Osteoblast (primary cell): ENCODE measurements around the gene PARVG. TPM values are rescaled to one million over a fixed set of nuclear protein-coding genes. Genes with fewer than 3 reads are reported as not detected.
"Not testable (repeated sequence)": the region's sequence is repeated elsewhere in the genome, so short reads cannot be mapped to it uniquely, and the experiment has no call there.

Experiments used
- DNase-seq: peaks from one replicate; pipeline ENCODE4 v3.0.0; 2011; ENCODE audit warnings: low spot score, mixed read lengths; ENCODE audit not compliant: insufficient read length; ENCODE audit errors: missing footprints
- H2AFZ ChIP-seq: 2 replicates; pipeline ENCODE4 v1.6.0; 2011; ENCODE audit warnings: mild to moderate bottlenecking, low read length
- H3K27ac ChIP-seq: 2 replicates; pipeline ENCODE4 v1.5.1; 2011; ENCODE audit warnings: mild to moderate bottlenecking, low read depth, low read length, moderate library complexity
- H3K27me3 ChIP-seq: 2 replicates; pipeline ENCODE4 v1.6.0; 2012; ENCODE audit warnings: mild to moderate bottlenecking, control low read depth, inconsistent platforms, low read length, moderate library complexity; ENCODE audit not compliant: insufficient read depth
- H3K36me3 ChIP-seq: 2 replicates; pipeline ENCODE4 v1.5.1; 2011; ENCODE audit warnings: mild to moderate bottlenecking, low read length, control low read depth, moderate library complexity; ENCODE audit not compliant: insufficient read depth
- H3K4me1 ChIP-seq: 2 replicates; pipeline ENCODE4 v1.5.1; 2011; ENCODE audit warnings: mild to moderate bottlenecking, low read length, control low read depth, moderate library complexity; ENCODE audit not compliant: insufficient read depth
- H3K4me2 ChIP-seq: 2 replicates; pipeline ENCODE4 v1.6.0; 2011; ENCODE audit warnings: mild to moderate bottlenecking, low read length; ENCODE audit not compliant: insufficient read depth
- H3K4me3 ChIP-seq: fragments of 200-600 bp; sonication (generic); 3 replicates; pipeline ENCODE4 v1.5.1; 2012; ENCODE audit warnings: mild to moderate bottlenecking, low read length, inconsistent platforms; ENCODE audit not compliant: insufficient read depth
- H3K79me2 ChIP-seq: 2 replicates; pipeline ENCODE4 v1.6.0; 2012; ENCODE audit warnings: mild to moderate bottlenecking, low read length, control low read depth, inconsistent platforms; ENCODE audit not compliant: insufficient read depth
- H3K9me3 ChIP-seq: 2 replicates; pipeline ENCODE4 v1.5.1; 2011; ENCODE audit warnings: low read depth, low read length, control low read depth
- H4K20me1 ChIP-seq: 2 replicates; pipeline ENCODE4 v1.6.0; 2012; ENCODE audit warnings: mild to moderate bottlenecking, low read length, control low read depth; ENCODE audit not compliant: insufficient read depth
- total RNA-seq: library from RNA; depleted of rRNA; stranded (reverse); fragments of >200 nt; gene quantifications from 2 replicates; pipeline ENCODE4 v1.2.3, GENCODE V29; 2012
- TF ChIP-seq, protein P1 (sequence below): IDR thresholded peaks from 2 replicates; pipeline ENCODE4 v1.5.1; 2011; ENCODE audit warnings: mild to moderate bottlenecking, low read depth, low read length, moderate library complexity; ENCODE audit errors: extremely low read depth

PARVG gene
- total RNA-seq, 1 donor = 1.1 TPM

DNA sequence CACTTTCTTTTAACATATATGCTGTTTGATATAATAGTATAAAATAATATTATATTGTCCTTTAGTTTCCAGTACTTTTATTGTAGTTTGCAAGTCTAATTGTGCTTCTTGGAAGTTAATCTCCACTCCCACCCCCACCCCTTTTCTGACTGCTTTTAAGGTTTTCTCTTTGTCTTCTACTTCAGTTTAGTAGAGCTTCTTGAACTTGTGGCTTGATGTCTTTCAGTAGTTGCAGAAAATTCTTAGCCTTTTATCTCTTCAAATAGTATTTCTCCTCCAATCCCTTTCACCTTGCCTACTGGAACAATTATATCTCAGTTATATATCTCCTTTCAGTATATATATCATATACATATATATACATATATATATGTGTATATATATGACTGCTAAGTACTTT lies 56.6 kb downstream of the PARVG start:
- DNase-seq = no peak
- TF ChIP-seq, protein P1, sequence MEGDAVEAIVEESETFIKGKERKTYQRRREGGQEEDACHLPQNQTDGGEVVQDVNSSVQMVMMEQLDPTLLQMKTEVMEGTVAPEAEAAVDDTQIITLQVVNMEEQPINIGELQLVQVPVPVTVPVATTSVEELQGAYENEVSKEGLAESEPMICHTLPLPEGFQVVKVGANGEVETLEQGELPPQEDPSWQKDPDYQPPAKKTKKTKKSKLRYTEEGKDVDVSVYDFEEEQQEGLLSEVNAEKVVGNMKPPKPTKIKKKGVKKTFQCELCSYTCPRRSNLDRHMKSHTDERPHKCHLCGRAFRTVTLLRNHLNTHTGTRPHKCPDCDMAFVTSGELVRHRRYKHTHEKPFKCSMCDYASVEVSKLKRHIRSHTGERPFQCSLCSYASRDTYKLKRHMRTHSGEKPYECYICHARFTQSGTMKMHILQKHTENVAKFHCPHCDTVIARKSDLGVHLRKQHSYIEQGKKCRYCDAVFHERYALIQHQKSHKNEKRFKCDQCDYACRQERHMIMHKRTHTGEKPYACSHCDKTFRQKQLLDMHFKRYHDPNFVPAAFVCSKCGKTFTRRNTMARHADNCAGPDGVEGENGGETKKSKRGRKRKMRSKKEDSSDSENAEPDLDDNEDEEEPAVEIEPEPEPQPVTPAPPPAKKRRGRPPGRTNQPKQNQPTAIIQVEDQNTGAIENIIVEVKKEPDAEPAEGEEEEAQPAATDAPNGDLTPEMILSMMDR = no peak
- no peaks in the 10 kb centered on the region for H4K20me1 ChIP-seq
- no peak overlapping the region for H3K27ac ChIP-seq
- no peaks in the 10 kb centered on the region for H3K79me2 ChIP-seq
- H2AFZ ChIP-seq = no peak overlapping the region
- no peaks in the 10 kb centered on the region for H3K27me3 ChIP-seq
- no peak overlapping the region for H3K4me2 ChIP-seq
- H3K36me3 ChIP-seq = no peaks in the 10 kb centered on the region
- H3K4me1 ChIP-seq = no peaks in the 10 kb centered on the region
- no peak overlapping the region for H3K4me3 ChIP-seq
- H3K9me3 ChIP-seq = no peaks in the 10 kb centered on the region

DNA sequence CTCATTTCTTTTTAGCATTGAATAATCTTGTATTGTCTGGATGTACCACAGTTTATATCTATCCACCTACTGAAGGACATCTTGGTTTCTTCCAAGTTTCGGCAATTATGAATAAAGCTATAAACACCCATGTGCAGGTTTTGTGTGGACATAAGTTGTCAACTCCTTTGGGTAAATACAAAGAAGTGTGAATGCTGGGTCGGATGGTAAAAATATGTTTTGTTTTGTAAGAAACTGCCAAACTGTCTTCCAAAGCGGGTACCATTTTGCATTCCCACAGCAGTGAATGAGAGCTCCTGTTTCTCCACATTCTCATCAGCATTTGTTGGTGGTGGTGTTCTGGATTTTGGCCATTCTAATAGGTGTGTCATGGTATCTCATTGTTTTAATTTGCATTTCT lies 60.4 kb downstream of the PARVG start:
- DNase-seq, H3K9me3 ChIP-seq, H3K4me1 ChIP-seq, H2AFZ ChIP-seq, H3K27ac ChIP-seq, H3K4me3 ChIP-seq, H4K20me1 ChIP-seq, H3K36me3 ChIP-seq, H3K27me3 ChIP-seq, H3K79me2 ChIP-seq, H3K4me2 ChIP-seq: not testable (repeated sequence)

DNA sequence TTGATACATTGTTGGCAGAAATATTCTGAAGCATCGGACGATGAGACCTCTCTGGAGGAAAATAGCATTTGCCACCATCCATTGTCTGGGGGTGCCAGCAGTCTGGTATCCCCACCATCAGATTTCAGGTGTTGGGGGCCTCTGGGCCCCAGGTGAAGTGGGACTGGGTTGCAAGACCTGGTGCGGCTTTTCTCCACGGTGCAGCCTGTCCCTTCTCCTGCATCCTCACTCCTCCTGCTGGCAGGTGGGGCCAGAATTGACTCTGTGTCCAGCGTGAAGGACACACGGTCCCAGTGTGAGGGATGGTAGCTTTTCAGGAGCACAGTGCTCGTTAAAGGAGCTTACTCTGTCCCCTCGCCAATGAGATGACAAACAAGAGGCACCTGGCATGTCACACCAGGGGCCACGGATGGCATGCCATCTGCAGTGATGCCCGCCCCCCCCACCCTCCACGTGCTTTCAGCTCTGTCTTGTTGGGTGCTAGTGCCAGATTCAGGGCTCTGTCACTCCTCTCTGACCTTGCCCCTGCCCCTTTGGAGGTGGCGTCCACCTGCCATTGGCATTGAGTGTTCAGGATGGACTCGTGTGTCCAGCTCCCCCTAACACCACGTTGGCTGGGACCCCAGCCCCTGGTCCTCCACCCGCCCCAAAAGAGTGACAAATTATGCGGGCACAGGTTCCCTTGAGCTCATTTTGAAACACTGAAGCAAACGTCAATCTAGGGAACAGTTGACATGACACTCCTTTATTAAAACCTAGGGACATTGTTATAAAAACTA lies 62.4 kb downstream of the PARVG start:
- H3K27ac ChIP-seq = no peak overlapping the region
- H3K9me3 ChIP-seq = no peaks in the 10 kb centered on the region
- no peak overlapping the region for H2AFZ ChIP-seq
- H3K79me2 ChIP-seq = no peaks in the 10 kb centered on the region
- H3K4me3 ChIP-seq = no peak overlapping the region
- no peaks in the 10 kb centered on the region for H3K4me1 ChIP-seq
- TF ChIP-seq, protein P1 = no peak
- H4K20me1 ChIP-seq = no peaks in the 10 kb centered on the region
- no peaks in the 10 kb centered on the region for H3K27me3 ChIP-seq
- H3K4me2 ChIP-seq = no peak overlapping the region
- no peak for DNase-seq
- H3K36me3 ChIP-seq = peaks cover 10% of the 10 kb centered on the region

DNA sequence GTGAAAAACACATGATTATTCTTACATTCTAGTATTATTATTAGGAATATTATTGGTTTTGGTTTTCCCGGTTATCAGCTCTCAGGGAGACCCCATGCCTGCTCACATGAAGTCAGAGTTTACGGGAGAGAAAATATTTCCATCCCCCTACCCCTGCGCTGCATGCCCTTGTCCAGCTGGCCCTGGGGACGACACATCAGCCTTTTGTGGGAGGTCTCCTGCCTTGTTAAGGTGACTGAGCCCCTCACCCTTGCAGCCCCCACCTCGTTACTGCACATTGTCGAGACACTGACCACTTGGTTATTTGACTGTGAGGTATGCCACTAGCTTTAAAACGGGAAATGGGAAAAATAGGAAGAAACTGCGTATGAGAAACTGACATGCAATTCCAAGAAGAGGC lies 63.0 kb downstream of the PARVG start:
- Histone ChIP-seq H2AFZ (no peak overlapping the region), H3K36me3 (peaks cover 10% of the 10 kb centered on the region), H3K27ac (no peak overlapping the region), H3K4me1 (no peaks in the 10 kb centered on the region), H3K4me2 (no peak overlapping the region), H3K4me3 (no peak overlapping the region), H4K20me1 (no peaks in the 10 kb centered on the region), H3K79me2 (no peaks in the 10 kb centered on the region), H3K27me3 (no peaks in the 10 kb centered on the region), H3K9me3 (no peaks in the 10 kb centered on the region)
- TF ChIP-seq, protein P1 = no peak
- no peak for DNase-seq
